Astrocyte of the cerebellum (primary cell): Measurements from ENCODE around the gene PPP1R12A.

Source experiments
- DNase-seq: peaks from one replicate; pipeline ENCODE4 v3.0.0-alpha.2; 2011; ENCODE audit warnings: low read depth
- H3K4me3 ChIP-seq: 2 replicates; pipeline ENCODE4 v1.5.1; 2011; ENCODE audit warnings: mild to moderate bottlenecking, low read depth, low read length, moderate library complexity
- CTCF ChIP-seq: IDR thresholded peaks from 2 replicates; pipeline ENCODE4 v1.5.1; 2012; ENCODE audit warnings: low read length, low read depth, moderate library complexity, mild to moderate bottlenecking; ENCODE audit errors: missing control alignments
- in situ Hi-C: cut with HindIII; loops from 2 replicates; pipeline ENCODE4 v1.10.0; 2017; ENCODE audit warnings: low sequenced_read_pairs

The PPP1R12A gene

GRCh38 chr12:79782172-79782900 lies 152.6 kb downstream of the PPP1R12A start:
- DNase-seq, result peak; percentile 34
- TF ChIP-seq CTCF, result no peak

GRCh38 chr12:79778802-79779448 lies 156.0 kb downstream of the PPP1R12A start:
- no peak overlapping the region for H3K4me3 ChIP-seq
- no peak for TF ChIP-seq CTCF
- in situ Hi-C loops, result no loop called here
- no peak for DNase-seq

More at GRCh38 chr12:79782172-79782900, 152.6 kb downstream of the PPP1R12A start:
- H3K4me3 ChIP-seq, result no peak overlapping the region
- in situ Hi-C loops, result no loop called here

GRCh38 chr12:79776111-79776510 lies 158.8 kb downstream of the PPP1R12A start:
- DNase-seq, result peak; percentile 41
- no peak for TF ChIP-seq CTCF
- in situ Hi-C loops, result no loop called here
- no peak overlapping the region for H3K4me3 ChIP-seq

GRCh38 chr12:79775355-79776027 lies 159.4 kb downstream of the PPP1R12A start:
- TF ChIP-seq CTCF, result no peak
- no peak for DNase-seq
- no peak overlapping the region for H3K4me3 ChIP-seq
- in situ Hi-C loops, result no loop called here

GRCh38 chr12:79773896-79774295 lies 161.0 kb downstream of the PPP1R12A start:
- in situ Hi-C loops, result no loop called here
- no peak for DNase-seq
- TF ChIP-seq CTCF, result no peak
- H3K4me3 ChIP-seq, result no peak overlapping the region

- TF ChIP-seq CTCF, result no peak
- no peak for DNase-seq
- H3K4me3 ChIP-seq, result no peak overlapping the region
- in situ Hi-C loops, result no loop called here
These were observed 164.9 kb downstream of the PPP1R12A start for GRCh38 chr12:79769860-79770485.
